HepG2 (cell line): Measurements from ENCODE around the gene DNAJB2. TPM values are rescaled to one million over a fixed set of nuclear protein-coding genes. Genes with fewer than 3 reads are reported as not detected.

ENCODE experiments used
- AFF4 ChIP-seq: sonication (generic); formaldehyde crosslinking; IDR thresholded peaks from 2 replicates; pipeline ENCODE4 v1.4.0; 2020; ENCODE audit warnings: missing genetic modification reagents
- CBFB ChIP-seq: sonication (generic); formaldehyde crosslinking; IDR thresholded peaks from 2 replicates; pipeline ENCODE4 v1.4.0; 2020; ENCODE audit warnings: missing genetic modification reagents
- E2F2 ChIP-seq: sonication (generic); formaldehyde crosslinking; IDR thresholded peaks from 2 replicates; pipeline ENCODE4 v1.4.0; 2020; ENCODE audit warnings: missing genetic modification reagents, borderline replicate concordance
- ELF3 ChIP-seq: IDR thresholded peaks from 2 replicates; pipeline ENCODE4 v1.6.1; 2016; ENCODE audit warnings: missing genetic modification reagents, missing compliant biosample characterization
- ETV5 ChIP-seq: IDR thresholded peaks from 2 replicates; pipeline ENCODE4 v1.6.1; 2018; ENCODE audit warnings: missing biosample characterization, missing genetic modification reagents, inconsistent platforms, borderline replicate concordance
- HDAC1 ChIP-seq: sonication (generic); formaldehyde crosslinking; IDR thresholded peaks from 2 replicates; pipeline ENCODE4 v1.5.1; 2020; ENCODE audit warnings: mild to moderate bottlenecking, missing genetic modification reagents
- HES4 ChIP-seq: sonication (generic); formaldehyde crosslinking; IDR thresholded peaks from 2 replicates; pipeline ENCODE4 v1.9.0; 2021; ENCODE audit warnings: mild to moderate bottlenecking, missing genetic modification reagents, borderline replicate concordance
- ISL2 ChIP-seq: sonication (generic); formaldehyde crosslinking; IDR thresholded peaks from 2 replicates; pipeline ENCODE4 v1.5.0; 2020; ENCODE audit warnings: missing genetic modification reagents
- JARID2 ChIP-seq: sonication (generic); formaldehyde crosslinking; IDR thresholded peaks from 2 replicates; pipeline ENCODE4 v1.8.1; 2023; ENCODE audit warnings: missing genetic modification reagents, inconsistent platforms; ENCODE audit not compliant: insufficient replicate concordance
- MXD4 ChIP-seq: IDR thresholded peaks from 2 replicates; pipeline ENCODE4 v1.6.1; 2016; ENCODE audit warnings: mild to moderate bottlenecking, missing biosample characterization, missing genetic modification reagents
- NPAS2 ChIP-seq: sonication (generic); formaldehyde crosslinking; IDR thresholded peaks from 2 replicates; pipeline ENCODE4 v1.8.0; 2022; ENCODE audit warnings: mild to moderate bottlenecking, missing genetic modification reagents, borderline replicate concordance
- PAX8 ChIP-seq: sonication (generic); formaldehyde crosslinking; IDR thresholded peaks from 2 replicates; pipeline ENCODE4 v1.8.0; 2022; ENCODE audit warnings: mild to moderate bottlenecking, missing genetic modification reagents, borderline replicate concordance
- PHF21A ChIP-seq: sonication (generic); formaldehyde crosslinking; IDR thresholded peaks from 2 replicates; pipeline ENCODE4 v1.5.0; 2020; ENCODE audit warnings: mild to moderate bottlenecking, missing genetic modification reagents
- ZBTB49 ChIP-seq: sonication (generic); formaldehyde crosslinking; IDR thresholded peaks from 2 replicates; pipeline ENCODE4 v1.4.0; 2020; ENCODE audit warnings: missing genetic modification reagents, borderline replicate concordance
- ZNF331 ChIP-seq: sonication (generic); formaldehyde crosslinking; IDR thresholded peaks from 2 replicates; pipeline ENCODE4 v1.4.0; 2020; ENCODE audit warnings: missing genetic modification reagents
- ZNF468 ChIP-seq: sonication (generic); formaldehyde crosslinking; IDR thresholded peaks from 2 replicates; pipeline ENCODE4 v1.8.0; 2022; ENCODE audit warnings: mild to moderate bottlenecking, moderate library complexity, missing genetic modification reagents
- ZNF567 ChIP-seq: sonication (generic); formaldehyde crosslinking; IDR thresholded peaks from 2 replicates; pipeline ENCODE4 v1.8.1; 2023; ENCODE audit warnings: mild to moderate bottlenecking, missing genetic modification reagents, borderline replicate concordance
- ZNF687 ChIP-seq: sonication (generic); formaldehyde crosslinking; IDR thresholded peaks from 2 replicates; pipeline ENCODE4 v1.5.1; 2020; ENCODE audit warnings: mild to moderate bottlenecking, missing genetic modification reagents, moderate library complexity
- polyA plus RNA-seq, 8 experiments: library from polyadenylated mRNA; depleted of rRNA in 3 of 8; stranded (reverse) in 7 of 8; unstranded in 1 of 8; fragments of >200 nt; fragmentation: Illumina TruSeq in 4 of 8; extraction: Trizol in 4 of 8; gene quantifications; 2 replicates each; pipeline versions ENCODE4 v1.2.1 to v1.2.3, GENCODE V29; 2011 to 2016; ENCODE audit warnings: low read depth in 4 of 8, missing spikeins in 1 of 8, mixed read lengths in 1 of 8; ENCODE audit not compliant: insufficient read depth in 1 of 8
- total RNA-seq, 5 experiments: library from RNA; depleted of rRNA; stranded (reverse); fragments of >200 nt; fragmentation: Illumina TruSeq; extraction: Trizol; gene quantifications; 2 replicates each; pipeline ENCODE4 v1.2.3, GENCODE V29; 2016; ENCODE audit warnings: low read depth in 1 of 5

The DNAJB2 gene
- total and polyA plus RNA-seq, 2 of the 13 experiments (the other 11 are each of a cell fraction or from before 2014, with no cell fraction given) = 21.3 to 31.1 TPM

- TF ChIP-seq ZNF687 (CRISPR knock-in tag) (peak; percentile 94), E2F2 (CRISPR knock-in tag) (0 out of 2 replicates have a peak, but pooled peaks have one; percentile 84), PHF21A (CRISPR knock-in tag) (0 out of 2 replicates have a peak, but pooled peaks have one; percentile 3), ISL2 (CRISPR knock-in tag) (0 out of 2 replicates have a peak, but pooled peaks have one; percentile 25), ETV5 (CRISPR knock-in tag) (peak; percentile 78; the same call in 1 of the 2 replicates), HES4 (no peak), PAX8 (CRISPR knock-in tag) (0 out of 2 replicates have a peak, but pooled peaks have one; percentile 55), NPAS2 (CRISPR knock-in tag) (no peak), ZNF468 (no peak), JARID2 (CRISPR knock-in tag) (no peak), HDAC1 (CRISPR knock-in tag) (peak; percentile 32), ZNF331 (no peak), MXD4 (peak; percentile 62; the same call in 1 of the 2 replicates), ELF3 (CRISPR knock-in tag) (peak; percentile 82), ZBTB49 (CRISPR knock-in tag) (peak; percentile 76; the same call in 1 of the 2 replicates), ZNF567 (CRISPR knock-in tag) (0 out of 2 replicates have a peak, but pooled peaks have one; percentile 61), AFF4 (CRISPR knock-in tag) (0 out of 2 replicates have a peak, but pooled peaks have one; percentile 19), CBFB (CRISPR knock-in tag) (0 out of 2 replicates have a peak, but pooled peaks have one; percentile 9)
These were observed 49.1 kb upstream of the DNAJB2 start (continued) for GRCh38 chr2:219230059-219230540.
